ENCODE data around the gene RSL24D1. TPM values are rescaled to one million over a fixed set of nuclear protein-coding genes. Genes with fewer than 3 reads are reported as not detected.

Gene RSL24D1
- 100 to 1,000 TPM; 152 to 188 TPM for total RNA-seq

- Mint-ChIP-seq H3K27ac (no peak within 1 kb of the TSS), H3K27me3 (no peaks in the 10 kb centered on the region), H3K4me3 (no peak within 1 kb of the TSS), H3K4me1 (peaks cover 17% of the 10 kb centered on the region), H3K9me3 (ENCODE audit: low read depth) (peaks cover 5% of the 10 kb centered on the region), H3K36me3 (ENCODE audit: low read depth) (peaks cover 18% of the 10 kb centered on the region)
- CTCF ChIA-PET = interaction anchor here (0.6 to 2.7 kb wide), 11 partner anchors 10 to 363 kb away, joined by 3 to 11 read pairs (median 3); partner anchors contain the start of genes CCPG1, PIERCE2, PIGB and PIGBOS1
- POLR2A ChIA-PET = interaction anchor here (0.7 to 1.3 kb wide), 6 partner anchors 11 to 212 kb away, joined by 3 to 4 read pairs (median 3); partner anchors contain the start of genes PIERCE2, PIGB and PIGBOS1
- peak; percentile 97 for DNase-seq
- peak; percentile 99 for ATAC-seq
- intact Hi-C loops (cut with DNase I, micrococcal nuclease) = loop anchor here (1.0 to 5.0 kb wide), 9 partner anchors 21 to 1051 kb away; partner anchors contain the start of genes CCPG1 (in 2 of the 2), PIERCE2 (in 2 of the 2), PIGB (in 1 of the 2) and PIGBOS1 (in 1 of the 2)
These were observed at the start of gene RSL24D1 for GRCh38 chr15:55196458-55197361. Gene RSL24D1 (minus strand): TSS chr15:55196941. CDS start chr15:55196890, 51 bp downstream.

GRCh38 chr15:55245059-55245458 is 48.3 kb upstream of the RSL24D1 start:
- H3K9me3 Mint-ChIP-seq (ENCODE audit: low read depth) = no peaks in the 10 kb centered on the region
- peak overlapping the region; percentile 84 for H3K27ac Mint-ChIP-seq
- peaks cover 64% of the 10 kb centered on the region for H3K4me1 Mint-ChIP-seq
- H3K4me3 Mint-ChIP-seq = no peak overlapping the region
- peaks cover 44% of the 10 kb centered on the region for H3K36me3 Mint-ChIP-seq (ENCODE audit: low read depth)
- no peaks in the 10 kb centered on the region for H3K27me3 Mint-ChIP-seq
- intact Hi-C loops (cut with DNase I, micrococcal nuclease) = no loop called here
- no peak for DNase-seq
- ChIA-PET CTCF (interaction anchor here (0.6 to 1.2 kb wide), 3 partner anchors 26 to 43 kb away, joined by 3 read pairs; no protein-coding TSS in a partner anchor), POLR2A (interaction anchor here (0.7 to 1.0 kb wide), 2 partner anchors 23 to 36 kb away, joined by 3 to 4 read pairs; no protein-coding TSS in a partner anchor)
- ATAC-seq = peak; percentile 64

GRCh38 chr15:55241891-55242290 is 45.1 kb upstream of the RSL24D1 start:
- POLR2A ChIA-PET = no interaction called here
- peaks cover 40% of the 10 kb centered on the region for H3K36me3 Mint-ChIP-seq (ENCODE audit: low read depth)

GRCh38 chr15:55241186-55241585 is 44.4 kb upstream of the RSL24D1 start:
- intact Hi-C loops (cut with DNase I, micrococcal nuclease) = loop anchor here in 1 of 2 experiments (2.0 kb wide), 1 partner anchor 48 kb away; the partner anchor contains the start of gene RAB27A
- Mint-ChIP-seq H3K9me3 (ENCODE audit: low read depth) (no peaks in the 10 kb centered on the region), H3K4me3 (no peak overlapping the region), H3K27me3 (no peaks in the 10 kb centered on the region), H3K27ac (peak overlapping the region; percentile 97), H3K4me1 (peaks cover 75% of the 10 kb centered on the region), H3K36me3 (ENCODE audit: low read depth) (peaks cover 38% of the 10 kb centered on the region)
- ATAC-seq (no peak), DNase-seq (no peak)
- ChIA-PET CTCF (interaction anchor here (1.0 to 1.5 kb wide), 2 partner anchors 13 to 27 kb away, joined by 4 read pairs; no protein-coding TSS in a partner anchor), POLR2A (interaction anchor here (1.0 kb wide), 1 partner anchor 36 kb away, joined by 3 read pairs; no protein-coding TSS in a partner anchor)

More at GRCh38 chr15:55241891-55242290, 45.1 kb upstream of the RSL24D1 start:
- no peaks in the 10 kb centered on the region for H3K27me3 Mint-ChIP-seq
- ATAC-seq (peak; percentile 33), DNase-seq (no peak)
- H3K4me3 Mint-ChIP-seq = no peak overlapping the region
- intact Hi-C loops (cut with DNase I, micrococcal nuclease) = loop anchor here (1.0 to 2.0 kb wide), 3 partner anchors 35 to 47 kb away; partner anchors contain the start of gene RAB27A (in 1 of the 2)
- peaks cover 78% of the 10 kb centered on the region for H3K4me1 Mint-ChIP-seq
- H3K9me3 Mint-ChIP-seq (ENCODE audit: low read depth) = no peaks in the 10 kb centered on the region
- peak overlapping the region; percentile 88 for H3K27ac Mint-ChIP-seq
- CTCF ChIA-PET = no interaction called here

- ATAC-seq (no peak), DNase-seq (no peak)
- H3K4me1 Mint-ChIP-seq = peaks cover 79% of the 10 kb centered on the region
- intact Hi-C loops (cut with DNase I, micrococcal nuclease) = loop anchor here in 1 of 2 experiments (2.0 kb wide), 1 partner anchor 49 kb away; the partner anchor contains the start of gene RAB27A
- no peak overlapping the region for H3K4me3 Mint-ChIP-seq
- H3K27ac Mint-ChIP-seq = peak overlapping the region; percentile 97
- ChIA-PET CTCF (interaction anchor here (1.5 kb wide), 1 partner anchor 14 kb away, joined by 4 read pairs; no protein-coding TSS in a partner anchor), POLR2A (interaction anchor here (1.0 kb wide), 1 partner anchor 37 kb away, joined by 3 read pairs; no protein-coding TSS in a partner anchor)
- no peaks in the 10 kb centered on the region for H3K9me3 Mint-ChIP-seq (ENCODE audit: low read depth)
- peaks cover 46% of the 10 kb centered on the region for H3K36me3 Mint-ChIP-seq (ENCODE audit: low read depth)
- H3K27me3 Mint-ChIP-seq = no peaks in the 10 kb centered on the region
These were observed 43.5 kb upstream of the RSL24D1 start for GRCh38 chr15:55240125-55240760.

GRCh38 chr15:55239440-55240124 is 42.8 kb upstream of the RSL24D1 start:
- H3K9me3 Mint-ChIP-seq (ENCODE audit: low read depth) = no peaks in the 10 kb centered on the region
- no peak overlapping the region for H3K4me3 Mint-ChIP-seq
- intact Hi-C loops (cut with DNase I, micrococcal nuclease) = loop anchor here (2.0 kb wide), 2 partner anchors 15 to 49 kb away; partner anchors contain the start of gene RAB27A (in 1 of the 2)
- ATAC-seq (no peak), DNase-seq (no peak)
- CTCF ChIA-PET = interaction anchor here (1.7 kb wide), 1 partner anchor 37 kb away, joined by 5 read pairs; no protein-coding TSS in a partner anchor
- peak overlapping the region; percentile 97 for H3K27ac Mint-ChIP-seq
- no peaks in the 10 kb centered on the region for H3K27me3 Mint-ChIP-seq
- POLR2A ChIA-PET = interaction anchor here (1.2 kb wide), 1 partner anchor 30 kb away, joined by 3 read pairs; no protein-coding TSS in a partner anchor
- peaks cover 74% of the 10 kb centered on the region for H3K4me1 Mint-ChIP-seq
- peaks cover 46% of the 10 kb centered on the region for H3K36me3 Mint-ChIP-seq (ENCODE audit: low read depth)

- ATAC-seq (peak; percentile 22), DNase-seq (no peak)
- POLR2A ChIA-PET = interaction anchor here (1.0 to 1.2 kb wide), 2 partner anchors 31 to 45 kb away, joined by 3 read pairs; no protein-coding TSS in a partner anchor
- H3K36me3 Mint-ChIP-seq (ENCODE audit: low read depth) = peaks cover 49% of the 10 kb centered on the region
- H3K27me3 Mint-ChIP-seq = no peaks in the 10 kb centered on the region
- no peaks in the 10 kb centered on the region for H3K9me3 Mint-ChIP-seq (ENCODE audit: low read depth)
- peak overlapping the region; percentile 97 for H3K27ac Mint-ChIP-seq
- intact Hi-C loops (cut with DNase I, micrococcal nuclease) = loop anchor here in 1 of 2 experiments (1.0 to 2.0 kb wide), 2 partner anchors 16 to 44 kb away; no protein-coding TSS in a partner anchor
- CTCF ChIA-PET = interaction anchor here (0.9 to 1.7 kb wide), 2 partner anchors 11 to 37 kb away, joined by 3 to 5 read pairs; no protein-coding TSS in a partner anchor
- H3K4me1 Mint-ChIP-seq = peaks cover 78% of the 10 kb centered on the region
- no peak overlapping the region for H3K4me3 Mint-ChIP-seq
These were observed 42.1 kb upstream of the RSL24D1 start for GRCh38 chr15:55238877-55239276.

GRCh38 chr15:55237219-55238130 is 40.7 kb upstream of the RSL24D1 start:
- peak overlapping the region; percentile 97 for H3K27ac Mint-ChIP-seq
- intact Hi-C loops (cut with DNase I, micrococcal nuclease) = loop anchor here (1.0 to 2.0 kb wide), 5 partner anchors 16 to 46 kb away; no protein-coding TSS in a partner anchor
- DNase-seq (no peak), ATAC-seq (peak; percentile 78)
- peak overlapping the region; percentile 56 for H3K4me3 Mint-ChIP-seq
- POLR2A ChIA-PET = interaction anchor here (0.7 to 1.2 kb wide), 5 partner anchors 16 to 42 kb away, joined by 3 to 4 read pairs (median 3); no protein-coding TSS in a partner anchor
- peaks cover 67% of the 10 kb centered on the region for H3K4me1 Mint-ChIP-seq
- H3K9me3 Mint-ChIP-seq (ENCODE audit: low read depth) = no peaks in the 10 kb centered on the region
- peaks cover 49% of the 10 kb centered on the region for H3K36me3 Mint-ChIP-seq (ENCODE audit: low read depth)
- H3K27me3 Mint-ChIP-seq = no peaks in the 10 kb centered on the region
- CTCF ChIA-PET = interaction anchor here (0.7 to 1.3 kb wide), 7 partner anchors 15 to 102 kb away, joined by 3 to 6 read pairs (median 3); no protein-coding TSS in a partner anchor

- H3K36me3 Mint-ChIP-seq (ENCODE audit: low read depth) = peaks cover 65% of the 10 kb centered on the region
- H3K9me3 Mint-ChIP-seq (ENCODE audit: low read depth) = no peaks in the 10 kb centered on the region
- peak overlapping the region; percentile 65 for H3K27ac Mint-ChIP-seq
- H3K27me3 Mint-ChIP-seq = no peaks in the 10 kb centered on the region
- H3K4me3 Mint-ChIP-seq = no peak overlapping the region
- intact Hi-C loops (cut with DNase I, micrococcal nuclease) = no loop called here
- POLR2A ChIA-PET = no interaction called here
- DNase-seq (no peak), ATAC-seq (no peak)
- peaks cover 55% of the 10 kb centered on the region for H3K4me1 Mint-ChIP-seq
- CTCF ChIA-PET = interaction anchor here (0.6 kb wide), 1 partner anchor 14 kb away, joined by 3 read pairs; no protein-coding TSS in a partner anchor
These were observed 38.9 kb upstream of the RSL24D1 start for GRCh38 chr15:55235546-55236036.
